Right forelimb (tissue), 1 donor: ENCODE data around the gene SMAD5.

ENCODE experiments used
- DNase-seq: peaks from one replicate; pipeline ENCODE4 v3.0.0-alpha.2; 2018

SMAD5 gene

DNA sequence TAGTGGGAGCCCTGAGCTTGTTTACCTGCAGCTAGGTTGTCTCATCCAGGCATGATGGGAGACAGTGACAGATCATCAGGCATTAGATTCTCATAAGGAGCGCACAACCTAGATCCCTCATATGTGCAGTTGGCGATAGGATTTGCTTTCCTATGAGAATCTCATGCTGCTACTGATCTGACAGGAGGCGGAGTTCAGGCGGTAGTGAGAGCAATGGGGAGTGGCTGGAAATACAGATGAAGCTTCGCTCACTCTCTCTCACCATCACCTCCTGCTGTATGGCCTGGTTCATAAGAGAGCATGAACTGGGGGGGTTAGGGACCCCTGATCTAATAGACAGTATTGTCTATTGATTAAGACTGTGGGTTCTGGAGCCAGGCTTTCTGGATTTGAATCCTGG lies 24.9 kb downstream of the SMAD5 start:
- DNase-seq: no peak

DNA sequence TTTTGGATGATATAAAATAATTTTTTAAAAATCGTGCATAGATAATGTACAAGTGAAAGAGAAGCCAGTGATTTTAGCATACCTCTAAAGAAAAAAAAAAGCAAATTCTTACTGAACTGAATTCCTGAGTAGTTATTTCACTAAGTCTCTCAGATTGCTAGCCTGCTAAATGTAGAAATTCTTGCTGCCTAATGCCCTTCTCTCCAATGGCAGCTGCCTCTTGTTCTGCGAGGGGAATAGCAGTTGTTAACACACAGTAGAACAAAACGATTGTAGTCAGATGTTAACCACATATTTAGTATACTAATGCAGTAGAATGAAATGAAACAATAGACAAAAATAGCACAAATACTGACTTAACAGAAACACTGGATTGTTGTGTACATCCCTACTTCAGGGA lies 26.8 kb downstream of the SMAD5 start:
- DNase-seq: no peak

DNA sequence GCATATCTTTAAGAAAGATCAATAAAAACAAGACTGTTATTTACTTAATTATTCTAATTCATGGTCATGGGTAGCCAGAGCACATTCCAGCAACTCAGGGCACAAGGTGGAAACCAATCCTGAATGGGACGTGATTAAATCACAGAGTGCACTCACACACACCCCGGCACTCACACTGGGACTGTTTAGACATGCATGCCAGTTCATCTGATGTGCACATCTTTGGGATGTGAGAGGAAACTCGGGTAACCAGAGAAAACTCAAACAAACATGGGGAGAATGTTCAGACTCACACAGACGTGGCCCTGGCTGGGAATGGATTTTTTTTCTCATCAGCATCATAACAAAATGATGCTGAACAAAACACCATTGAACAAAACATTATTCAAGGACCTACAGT lies 29.4 kb downstream of the SMAD5 start:
- DNase-seq: no peak

DNA sequence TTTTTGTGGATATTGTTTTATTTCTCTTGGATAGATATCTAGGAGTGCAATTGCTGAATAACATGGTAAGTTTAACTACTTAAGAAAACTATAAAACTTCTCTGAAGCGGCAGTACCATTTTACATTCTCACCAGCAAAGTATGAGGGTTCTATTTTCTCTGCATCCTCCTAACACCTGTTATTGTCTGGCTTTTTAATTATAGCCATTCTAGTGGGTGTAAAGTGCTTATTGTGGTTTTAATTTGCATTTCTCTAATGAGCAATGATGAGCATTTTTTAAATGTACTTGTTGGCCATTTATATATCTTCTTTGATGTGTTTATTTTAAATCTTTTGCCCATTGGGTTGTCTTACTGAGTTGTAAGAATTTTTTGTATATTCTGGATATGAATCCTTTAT lies 31.6 kb downstream of the SMAD5 start:
- no peak for DNase-seq

DNA sequence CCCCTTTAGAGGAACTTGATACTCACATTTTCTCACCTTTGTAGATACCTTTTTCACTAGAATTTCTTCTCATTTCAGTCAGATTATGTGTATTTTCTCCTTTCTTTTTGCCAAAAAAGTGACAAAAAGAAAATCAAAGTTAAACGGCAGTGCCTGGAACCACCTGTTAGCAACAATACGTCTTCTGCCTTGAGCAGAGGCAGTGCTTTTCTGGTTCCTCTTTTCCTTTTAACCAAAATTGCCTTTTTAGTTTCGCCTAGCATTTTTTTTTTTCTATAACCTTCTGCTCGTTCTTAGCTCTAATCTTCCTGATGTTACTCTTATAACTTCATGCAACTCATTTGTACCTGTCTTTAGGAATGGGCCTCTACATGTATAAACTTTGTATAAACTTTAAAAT lies 34.3 kb downstream of the SMAD5 start:
- DNase-seq: no peak

DNA sequence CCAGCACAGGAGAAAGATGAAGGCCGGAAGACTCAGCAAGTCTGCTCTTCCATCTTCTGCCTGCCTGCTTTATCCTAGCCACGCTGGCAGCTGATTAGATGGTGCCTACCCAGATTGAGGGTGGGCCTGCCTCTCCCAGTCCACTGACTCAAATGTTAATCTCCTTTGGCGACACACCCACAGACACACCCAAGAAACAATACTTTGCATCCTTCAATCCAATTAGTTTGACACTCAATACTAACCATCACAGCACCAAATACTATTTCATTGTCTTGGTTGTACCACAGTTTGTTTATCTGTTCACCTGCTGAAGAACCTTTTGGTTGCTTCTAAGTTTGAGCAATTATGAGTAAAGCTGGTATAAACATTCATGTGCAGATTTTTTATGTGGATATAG lies 36.6 kb downstream of the SMAD5 start:
- no peak for DNase-seq

DNA sequence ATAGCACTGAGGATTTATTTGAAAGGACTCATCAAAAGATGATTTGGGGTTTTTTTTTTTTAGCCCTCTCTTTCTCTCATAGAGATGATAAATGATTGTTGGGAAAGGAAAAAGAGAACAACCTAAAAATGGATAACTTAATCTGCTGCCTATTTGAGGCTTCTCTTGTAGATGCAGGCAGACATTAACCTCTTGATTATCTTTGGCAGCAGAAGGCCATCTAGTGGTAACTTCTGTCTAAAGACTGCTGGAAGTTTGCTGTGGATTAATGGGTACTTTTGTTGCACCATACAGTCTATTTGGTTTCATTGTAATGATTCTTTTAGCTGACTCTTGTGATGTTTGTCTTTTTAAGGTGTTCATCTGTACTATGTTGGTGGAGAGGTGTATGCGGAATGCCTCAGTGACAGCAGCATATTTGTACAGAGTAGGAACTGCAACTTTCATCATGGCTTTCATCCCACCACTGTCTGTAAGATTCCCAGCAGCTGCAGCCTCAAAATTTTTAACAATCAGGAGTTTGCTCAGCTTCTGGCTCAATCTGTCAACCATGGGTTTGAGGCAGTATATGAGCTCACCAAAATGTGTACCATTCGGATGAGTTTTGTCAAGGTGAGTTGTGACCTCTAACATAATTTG lies 41.5 kb downstream of the SMAD5 start:
- DNase-seq: no peak

DNA sequence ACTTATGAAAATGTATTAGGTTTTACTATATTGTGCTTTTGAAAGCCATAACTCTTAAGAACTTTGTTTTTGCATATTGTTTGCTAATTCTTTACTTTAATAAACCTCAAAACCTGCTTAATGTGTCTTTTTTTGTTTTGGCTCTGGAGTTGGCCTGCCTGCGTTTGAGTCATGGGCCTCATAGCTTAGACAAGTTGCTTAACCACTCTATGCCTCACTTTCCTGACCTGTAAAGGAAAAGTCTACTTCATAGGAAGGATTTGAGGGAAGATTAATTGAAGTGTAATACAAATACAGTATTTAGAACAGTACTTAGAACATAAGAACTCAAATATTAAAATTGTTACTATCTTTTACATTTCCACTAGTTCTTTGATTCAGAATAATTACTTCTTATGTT lies 50.0 kb downstream of the SMAD5 start:
- DNase-seq: no peak

DNA sequence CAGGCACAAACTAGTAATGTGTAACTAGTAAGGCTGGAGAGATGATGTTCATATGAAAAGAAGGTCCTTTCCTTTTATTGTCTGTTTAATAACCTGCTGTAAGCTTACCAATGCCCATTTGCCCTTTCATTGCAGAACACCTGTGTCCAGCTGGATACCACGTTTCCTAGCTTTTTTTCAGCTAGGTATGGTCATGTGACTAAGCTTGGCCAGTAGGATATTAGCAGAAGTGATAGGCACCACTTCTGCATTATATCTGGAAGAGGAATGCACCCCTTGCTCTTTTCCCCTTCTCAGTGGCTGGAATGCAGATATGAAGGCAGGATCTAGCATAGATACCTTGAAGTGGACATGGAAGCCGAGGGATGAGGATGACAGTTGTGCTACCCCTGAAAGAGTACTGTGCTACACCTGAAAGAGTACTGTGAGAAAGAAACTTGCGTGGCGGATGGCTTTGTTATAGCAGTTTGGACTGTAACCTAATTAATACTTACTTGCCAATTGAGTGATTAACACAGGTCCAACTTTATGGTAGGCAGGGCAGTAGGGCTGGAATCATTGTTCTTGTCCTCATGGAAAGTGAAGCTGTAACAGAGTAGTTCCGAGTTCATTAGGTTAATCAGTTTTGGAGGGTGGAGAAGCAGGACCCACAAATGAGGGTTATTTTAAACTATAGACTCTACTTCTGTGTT lies 53.5 kb downstream of the SMAD5 start:
- no peak for DNase-seq

DNA sequence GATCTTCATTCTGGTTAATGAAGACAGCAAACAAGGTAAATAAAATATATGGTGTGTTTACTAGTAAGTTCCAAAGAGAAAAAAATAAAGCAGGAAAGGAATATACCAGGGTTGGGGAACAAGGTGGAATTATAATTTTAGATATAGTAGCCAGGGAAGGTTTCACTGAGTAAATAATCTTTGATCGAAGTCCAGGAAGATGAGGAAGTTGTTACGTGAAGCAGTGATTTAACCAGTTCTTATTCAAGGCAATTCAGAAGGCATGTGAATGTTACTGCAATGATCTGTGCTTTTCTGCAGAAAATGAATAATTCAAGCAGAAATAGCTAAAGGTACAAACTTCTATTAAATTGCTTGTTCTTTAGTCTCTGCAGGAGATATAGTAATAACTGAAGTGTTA lies 54.2 kb downstream of the SMAD5 start:
- no peak for DNase-seq

DNA sequence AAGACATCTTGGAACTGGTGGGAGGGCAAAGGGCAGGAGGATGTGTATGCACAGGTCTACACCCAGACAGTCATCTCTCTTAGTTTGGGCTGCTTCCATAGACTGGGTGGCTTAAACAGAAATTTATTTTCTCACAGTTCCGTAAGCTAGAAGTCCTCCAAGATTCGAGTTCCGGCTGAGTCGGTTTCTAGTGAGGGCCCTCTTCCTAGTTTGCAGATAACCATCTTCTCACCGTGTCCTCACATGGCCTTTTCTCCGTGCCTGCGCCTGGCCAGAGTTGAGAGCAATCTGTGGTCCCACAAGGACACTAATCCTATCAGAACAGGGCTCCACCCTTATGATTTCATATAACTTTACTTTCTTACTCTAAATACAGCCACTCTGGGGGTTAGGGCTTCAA lies 56.2 kb downstream of the SMAD5 start:
- no peak for DNase-seq

DNA sequence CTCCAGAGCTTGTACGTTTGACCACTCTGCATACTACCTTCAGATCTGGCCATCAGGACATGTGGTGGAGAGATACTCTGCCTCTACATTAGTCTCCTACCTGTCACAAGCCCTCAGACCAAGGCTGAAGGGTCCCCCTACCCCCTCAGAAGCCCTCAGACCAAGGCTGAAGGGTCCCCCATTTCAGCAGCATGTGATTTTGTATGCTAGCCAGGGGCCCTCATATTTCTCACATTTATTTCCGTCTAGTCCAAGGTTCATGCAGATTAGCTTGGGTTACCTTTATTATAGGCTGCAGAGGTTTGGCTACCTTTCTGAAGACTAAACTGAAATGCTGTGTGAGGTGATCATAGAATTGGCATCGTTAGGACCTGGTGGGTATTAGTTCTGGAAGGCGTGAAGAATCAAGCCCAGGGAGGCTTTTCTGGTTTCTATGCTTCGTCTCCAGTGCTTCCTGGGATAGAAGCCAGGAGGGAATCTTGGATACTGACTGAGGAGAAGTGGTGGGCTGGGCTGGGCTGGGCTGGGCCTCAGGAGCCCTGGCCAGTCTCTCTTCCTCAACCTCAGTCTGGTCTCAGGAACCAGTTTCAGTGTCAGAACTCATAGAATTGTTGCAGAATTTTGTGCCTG lies 57.6 kb downstream of the SMAD5 start:
- no peak for DNase-seq

DNA sequence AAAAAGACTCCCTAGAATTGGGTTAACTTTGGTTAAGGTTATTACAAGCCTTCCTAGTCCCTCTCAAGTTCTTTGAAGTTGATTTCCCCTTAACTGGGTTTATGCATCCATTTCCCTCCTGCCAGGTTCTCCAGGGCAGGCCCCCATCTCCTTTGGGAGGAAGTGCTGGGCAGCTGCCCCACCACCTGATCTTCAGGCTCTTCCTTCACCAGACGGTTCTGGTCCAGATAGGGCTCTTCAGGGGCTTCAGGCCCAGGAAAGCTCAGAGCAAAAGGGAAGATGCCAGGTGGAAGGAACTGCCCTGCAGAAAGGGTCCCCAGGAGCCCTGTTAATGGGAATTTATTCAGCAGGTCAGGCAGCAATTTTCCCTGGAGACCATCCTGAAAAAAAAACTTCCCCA lies 58.3 kb downstream of the SMAD5 start:
- no peak for DNase-seq

DNA sequence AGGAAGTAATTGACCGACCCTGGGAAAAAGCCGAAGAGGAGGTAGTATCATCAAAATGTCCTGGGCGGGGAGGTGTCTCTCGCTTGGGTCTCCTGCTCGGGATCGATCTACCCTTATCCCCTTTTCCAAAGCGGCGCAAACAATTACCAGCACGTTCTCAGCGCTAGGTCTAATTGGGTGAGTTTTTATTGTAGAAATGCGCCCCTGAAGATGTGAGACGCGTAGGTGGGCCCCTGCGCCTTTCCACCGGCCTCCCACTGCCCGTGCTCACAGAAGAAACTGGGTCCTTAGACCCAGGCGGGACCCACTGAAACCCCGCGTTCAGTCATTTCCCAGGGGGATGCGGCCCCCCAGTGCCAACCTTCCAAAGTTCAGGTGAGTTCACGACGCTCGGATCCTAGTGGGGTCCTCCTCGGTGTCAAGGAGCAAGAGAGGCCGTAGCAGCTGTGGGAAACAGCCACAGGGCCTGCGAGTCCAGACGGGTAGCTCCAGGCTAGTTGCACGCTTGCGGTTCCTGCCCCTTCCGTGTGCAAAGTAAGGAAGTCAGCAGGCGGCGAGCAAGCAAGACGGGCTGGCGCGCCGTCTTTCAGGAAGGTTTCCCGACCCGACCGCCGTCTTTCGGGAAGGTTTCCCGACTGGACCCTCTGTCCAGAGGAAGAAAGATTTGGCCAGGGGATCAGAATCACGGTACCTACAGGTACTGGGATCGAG lies 58.8 kb downstream of the SMAD5 start:
- no peak for DNase-seq

DNA sequence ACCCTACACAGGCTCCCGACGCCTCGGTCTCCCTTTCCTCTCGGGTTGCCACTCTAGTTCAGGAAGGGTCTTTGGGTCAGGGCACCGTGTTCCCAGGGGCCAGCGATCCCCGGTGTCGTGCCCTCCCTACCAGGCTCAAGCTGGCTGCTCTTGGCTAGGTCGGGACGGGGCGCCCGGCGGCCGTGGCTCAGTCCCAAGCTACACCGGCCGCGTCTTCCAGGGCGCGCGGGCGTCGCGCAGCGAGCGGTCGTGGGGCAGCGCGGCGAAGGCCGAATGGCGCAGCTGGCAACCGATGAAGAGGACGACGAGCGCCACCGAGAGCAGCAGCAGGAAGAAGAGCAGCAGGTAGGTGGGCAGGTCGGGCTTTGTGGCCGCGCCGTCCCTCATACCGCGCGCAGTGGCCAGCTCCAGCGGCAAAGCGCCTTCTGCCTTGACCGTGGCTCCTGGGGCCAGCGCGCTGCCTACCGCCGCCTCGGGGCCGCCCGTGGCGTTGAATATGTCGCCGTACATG lies 59.4 kb downstream of the SMAD5 start:
- DNase-seq: no peak

DNA sequence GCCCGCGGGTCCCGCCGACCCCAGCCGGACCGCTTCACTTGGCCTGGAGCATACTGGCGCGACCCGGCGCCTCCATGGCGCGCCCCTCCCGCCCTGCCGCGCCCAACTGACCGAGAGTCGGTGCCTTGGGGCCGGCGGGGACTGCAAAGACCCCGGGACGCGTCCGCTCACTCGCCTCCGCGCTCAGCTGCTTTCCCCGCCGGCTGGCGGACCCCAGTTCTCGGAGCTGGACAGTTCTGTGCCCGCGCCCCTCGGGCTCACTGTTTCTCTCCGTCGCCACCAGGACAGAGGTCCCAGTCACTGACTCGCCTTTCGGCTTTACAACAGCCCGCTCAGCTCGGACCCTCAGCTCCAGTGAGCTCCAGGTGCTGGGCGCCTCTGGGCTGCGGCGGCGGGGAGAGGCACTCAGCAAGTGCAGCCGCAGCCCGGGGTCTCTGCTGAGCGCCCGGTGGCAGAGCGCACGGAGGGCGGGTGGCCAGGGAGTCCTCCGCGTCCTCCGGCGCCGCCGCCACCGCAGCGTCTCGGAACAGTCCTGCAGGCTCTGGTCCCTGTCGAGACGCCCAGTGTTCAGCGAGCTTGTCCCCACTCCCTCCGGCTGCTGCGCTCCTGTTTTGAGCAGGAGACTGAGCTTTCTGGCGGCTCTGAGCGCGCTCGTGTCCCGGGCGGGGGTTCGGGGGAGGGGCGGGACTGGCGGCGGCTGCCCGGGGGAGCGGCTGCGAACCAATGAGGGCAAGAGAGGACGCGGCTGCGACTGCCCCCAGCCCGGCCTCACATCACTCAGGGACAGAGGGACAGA lies 60.1 kb downstream of the SMAD5 start, which contains the start of gene SMIM32:
Gene SMIM32, minus strand, starts transcription at position 637 of the 796 bp plus-strand sequence. CDS start 638 bp downstream, outside the sequence.
- DNase-seq: peak; percentile 70

DNA sequence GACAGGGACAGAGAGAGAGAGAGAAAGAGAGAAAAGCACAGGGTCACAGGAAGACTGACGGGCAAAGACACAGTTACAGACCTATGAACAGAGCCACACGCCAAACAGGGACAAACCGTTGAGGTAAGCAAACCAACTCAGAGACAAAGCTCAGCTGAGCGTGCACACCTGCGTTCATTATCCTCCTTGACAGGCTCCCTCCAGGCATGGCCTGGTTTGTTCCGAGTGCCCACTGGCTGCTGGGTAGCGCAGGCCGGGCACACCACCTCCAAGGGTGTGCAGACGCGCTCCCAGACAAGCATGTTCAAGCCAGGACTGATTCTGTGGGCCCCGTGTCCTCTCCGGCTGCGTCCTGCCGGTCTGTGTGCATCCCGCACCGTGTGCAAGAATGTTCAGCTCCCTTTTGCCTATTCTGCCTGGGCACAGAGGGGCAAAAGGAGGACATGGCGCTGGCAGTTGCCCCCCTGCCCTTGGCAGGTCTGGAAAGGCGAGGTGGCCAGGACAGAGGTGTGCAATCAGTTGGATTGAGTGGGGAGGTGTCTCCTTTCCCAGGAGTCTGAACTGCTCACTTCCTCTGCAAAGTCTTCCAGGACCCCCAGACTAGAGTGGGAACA lies 60.8 kb downstream of the SMAD5 start:
- DNase-seq: no peak

DNA sequence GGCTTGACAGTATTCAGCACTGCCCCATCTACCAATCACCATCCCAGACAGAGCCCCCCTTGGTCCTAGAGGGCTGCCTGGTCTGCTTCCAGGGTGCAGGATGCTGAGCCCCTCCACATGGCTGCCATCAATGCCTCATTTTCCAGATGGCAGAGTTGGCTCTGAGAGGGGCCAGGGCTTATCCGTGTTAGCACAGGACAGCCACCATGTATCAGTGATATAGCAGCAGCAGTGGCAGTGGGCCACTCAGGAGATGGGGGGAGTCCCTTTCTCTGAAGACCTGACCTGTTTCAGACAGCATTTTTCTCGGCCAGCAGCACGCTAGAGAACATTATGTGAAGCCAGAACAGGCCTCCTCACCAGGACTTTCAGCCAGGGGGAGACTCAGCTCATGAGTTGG lies 61.9 kb downstream of the SMAD5 start:
- no peak for DNase-seq

DNA sequence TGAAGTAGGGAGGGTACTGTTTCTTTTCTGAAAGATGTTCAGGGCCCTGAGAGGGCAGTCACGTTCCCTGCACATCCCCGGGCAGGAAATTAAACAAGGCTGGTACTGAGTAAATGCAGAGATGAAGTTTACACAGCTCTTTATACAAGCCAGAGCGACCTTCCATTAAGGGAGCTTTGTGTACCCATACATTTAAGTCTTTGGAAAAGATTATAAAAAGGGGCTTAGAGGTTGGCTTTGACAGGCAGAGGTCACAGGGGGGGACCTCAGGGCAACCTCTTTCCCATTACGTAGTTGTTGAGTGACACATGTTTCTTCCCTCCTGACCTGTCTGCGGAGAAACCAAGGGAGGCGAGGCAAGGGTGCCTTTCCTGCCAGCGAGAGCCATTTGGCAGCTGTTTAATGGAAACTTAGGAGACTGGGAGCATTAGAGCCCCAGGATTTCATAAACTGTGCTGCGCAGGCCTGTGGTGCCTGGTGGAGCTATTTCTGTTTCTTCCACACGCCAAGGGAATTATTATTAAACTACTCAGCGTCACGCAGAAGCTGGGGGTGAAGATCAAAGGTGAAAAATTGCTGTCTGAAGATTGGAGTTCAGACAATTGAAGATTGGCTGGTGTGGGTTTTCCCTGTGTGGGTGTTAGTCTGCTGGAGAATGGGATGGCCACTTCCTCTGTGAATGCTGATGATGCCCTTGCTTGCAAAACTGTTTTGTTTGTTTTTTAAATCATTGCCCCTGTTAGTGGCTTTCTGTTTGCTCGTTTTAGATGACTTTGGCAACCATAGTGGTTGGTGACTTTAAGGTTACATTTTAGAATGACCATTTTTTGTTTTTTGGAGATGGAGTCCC lies 63.6 kb downstream of the SMAD5 start:
- no peak for DNase-seq

DNA sequence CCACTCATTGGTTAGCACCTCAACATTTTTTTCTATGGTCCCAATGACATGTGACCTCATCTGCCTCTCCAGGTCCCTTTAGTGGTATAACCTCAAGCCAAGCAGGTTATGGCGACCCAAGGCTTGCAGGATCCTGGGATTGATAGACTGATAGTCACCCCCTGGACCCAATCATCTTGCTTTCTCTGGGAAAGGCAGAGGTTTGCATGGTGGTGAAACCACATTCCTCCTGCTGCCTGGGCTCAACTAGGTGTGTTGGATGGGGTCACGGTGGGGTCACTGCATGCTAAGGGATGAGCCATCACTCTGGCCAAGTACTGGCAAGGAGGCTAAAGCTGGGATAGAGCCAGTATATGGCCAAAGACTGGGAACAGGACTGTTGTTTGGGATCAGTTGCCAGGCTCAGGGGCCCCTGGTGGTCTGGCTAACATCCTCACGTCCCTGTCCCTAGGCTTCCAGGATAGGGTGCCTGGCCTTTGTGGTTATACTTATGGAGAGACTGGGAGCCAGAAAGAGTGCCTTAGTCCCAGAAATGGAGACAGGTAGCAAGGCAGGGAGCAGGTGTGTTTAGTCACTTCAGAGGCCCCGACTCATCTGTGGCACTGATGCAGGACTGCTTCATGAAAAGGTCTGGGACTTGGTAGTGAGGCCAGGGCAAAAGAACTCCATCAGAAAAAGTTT lies 65.0 kb downstream of the SMAD5 start:
- no peak for DNase-seq

DNA sequence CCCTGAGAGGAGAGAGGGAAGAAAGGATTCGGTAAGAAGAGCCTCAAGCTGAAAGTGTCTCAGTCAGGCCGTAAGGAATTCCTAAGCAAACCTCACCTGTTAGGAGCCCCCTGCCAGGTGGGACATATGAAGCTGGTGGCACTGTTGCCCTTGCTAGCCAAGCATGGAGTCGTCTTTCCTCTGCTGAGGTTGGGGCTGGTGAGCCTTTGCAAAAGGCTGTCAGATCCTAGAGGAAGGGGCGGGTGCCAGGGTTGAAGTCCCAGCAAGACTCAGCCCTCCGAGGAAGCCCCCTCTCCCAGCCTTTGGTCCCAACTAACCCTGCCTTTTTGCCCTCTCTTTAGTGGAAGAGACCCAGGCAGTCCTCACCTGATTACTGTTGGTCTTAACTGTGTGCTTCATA lies 65.8 kb downstream of the SMAD5 start:
- no peak for DNase-seq
